Endothelial cell of hepatic sinusoid (primary cell): ENCODE results near the gene AHCYL2.
"Not testable (repeated sequence)": the region's sequence is repeated elsewhere in the genome, so short reads cannot be mapped to it uniquely, and the experiment has no call there.

Source experiments
- in situ Hi-C: cut with HindIII; loops from 2 replicates; pipeline ENCODE4 v1.10.0; 2017; ENCODE audit warnings: low sequenced_read_pairs

Gene AHCYL2

GRCh38 chr7:129405527-129405926 is 180.7 kb downstream of the AHCYL2 start:
- in situ Hi-C loops, result no loop called here

DNA sequence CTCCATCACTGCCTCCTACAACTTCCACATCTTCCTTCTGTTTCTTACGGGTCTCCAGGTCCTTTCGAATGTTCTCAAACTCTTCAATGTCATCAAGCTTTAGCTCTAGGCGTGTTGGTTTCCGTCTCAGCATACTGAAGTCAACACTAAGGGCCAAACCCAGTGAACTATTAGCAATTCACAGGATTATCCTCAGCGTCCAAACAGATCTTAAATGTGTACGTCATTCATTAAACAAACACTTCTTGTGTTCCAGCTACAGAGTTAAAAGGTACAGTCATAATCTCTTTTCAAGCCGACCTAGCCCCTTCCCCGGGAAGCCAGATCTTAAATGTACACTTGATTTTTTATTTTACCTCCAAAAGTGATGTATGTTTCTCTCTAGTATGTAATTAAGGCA is 185.4 kb downstream of the AHCYL2 start:
- in situ Hi-C loops, result not testable (repeated sequence)

- in situ Hi-C loops, result no loop called here
These were observed 187.7 kb downstream of the AHCYL2 start for GRCh38 chr7:129412501-129412900.

DNA sequence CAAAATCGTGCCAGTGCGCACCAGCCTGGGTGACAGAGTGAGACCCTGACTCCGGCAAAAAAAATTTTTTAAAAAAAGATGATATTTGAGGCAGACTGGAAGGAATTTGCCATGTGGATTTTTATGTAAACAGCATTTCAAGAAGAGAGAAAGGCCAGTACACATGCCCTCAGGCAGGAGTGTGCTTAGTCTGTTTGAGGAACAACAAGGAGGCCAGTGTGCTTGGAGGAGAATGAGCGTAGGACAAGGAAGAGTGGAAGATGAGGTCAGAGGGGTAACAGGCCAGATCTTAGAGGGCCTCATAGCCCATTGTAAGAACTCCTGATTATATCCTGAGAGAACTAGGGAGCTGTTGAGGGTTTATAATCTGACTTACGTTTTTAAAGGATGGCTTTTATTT is 192.2 kb downstream of the AHCYL2 start:
- in situ Hi-C loops, result no loop called here

GRCh38 chr7:129421717-129422250 is 197.0 kb downstream of the AHCYL2 start:
- in situ Hi-C loops, result no loop called here

DNA sequence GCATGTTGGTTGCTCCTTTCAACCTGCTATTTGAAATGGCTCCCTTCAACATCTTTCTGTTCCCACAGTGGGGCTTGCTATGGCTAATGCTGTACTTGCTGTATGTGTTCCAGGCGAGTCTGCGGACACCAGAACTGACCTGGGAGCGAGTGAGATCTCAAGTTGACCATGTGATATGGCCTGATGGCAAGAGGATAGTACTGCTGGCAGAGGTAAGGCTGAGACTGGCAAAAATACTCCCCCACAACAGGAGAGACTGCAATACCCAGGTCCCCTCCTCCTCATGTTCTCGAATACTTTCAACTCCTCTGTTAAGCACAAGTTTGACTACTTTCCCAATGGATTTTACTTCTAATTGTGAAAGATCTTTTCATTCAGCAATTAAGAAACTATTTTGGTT is 197.9 kb downstream of the AHCYL2 start:
- in situ Hi-C loops, result no loop called here

GRCh38 chr7:129423700-129424410 is 199.0 kb downstream of the AHCYL2 start:
- in situ Hi-C loops, result no loop called here

- in situ Hi-C loops, result no loop called here
These were observed 201.7 kb downstream of the AHCYL2 start for GRCh38 chr7:129426482-129426881.

DNA sequence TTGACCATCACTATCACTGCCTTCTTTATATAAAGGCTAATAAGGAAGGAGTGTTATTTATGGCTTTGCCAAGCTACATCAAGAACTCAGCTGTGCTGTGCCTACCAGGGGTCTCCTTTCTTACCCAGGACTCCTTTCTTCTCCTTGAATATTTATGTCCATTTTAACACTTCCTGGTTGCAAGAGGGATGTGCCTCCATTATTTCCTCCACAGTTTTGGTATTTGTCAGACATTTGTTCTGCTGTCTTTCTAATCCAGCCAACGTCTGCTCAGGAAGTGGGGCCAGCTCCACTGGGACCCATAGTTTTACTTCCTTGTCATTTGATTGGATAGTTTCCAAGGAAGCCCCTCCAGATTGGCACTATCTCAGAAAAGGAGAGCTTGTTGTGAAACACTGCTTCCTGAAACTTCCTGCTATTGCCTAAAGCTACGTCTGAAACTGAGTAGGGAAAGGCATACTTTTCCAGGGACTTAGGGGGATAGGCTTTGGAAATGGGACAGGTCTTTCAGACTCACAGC is 202.8 kb downstream of the AHCYL2 start:
- in situ Hi-C loops, result no loop called here

GRCh38 chr7:129431911-129432643 is 207.2 kb downstream of the AHCYL2 start:
- in situ Hi-C loops, result no loop called here

DNA sequence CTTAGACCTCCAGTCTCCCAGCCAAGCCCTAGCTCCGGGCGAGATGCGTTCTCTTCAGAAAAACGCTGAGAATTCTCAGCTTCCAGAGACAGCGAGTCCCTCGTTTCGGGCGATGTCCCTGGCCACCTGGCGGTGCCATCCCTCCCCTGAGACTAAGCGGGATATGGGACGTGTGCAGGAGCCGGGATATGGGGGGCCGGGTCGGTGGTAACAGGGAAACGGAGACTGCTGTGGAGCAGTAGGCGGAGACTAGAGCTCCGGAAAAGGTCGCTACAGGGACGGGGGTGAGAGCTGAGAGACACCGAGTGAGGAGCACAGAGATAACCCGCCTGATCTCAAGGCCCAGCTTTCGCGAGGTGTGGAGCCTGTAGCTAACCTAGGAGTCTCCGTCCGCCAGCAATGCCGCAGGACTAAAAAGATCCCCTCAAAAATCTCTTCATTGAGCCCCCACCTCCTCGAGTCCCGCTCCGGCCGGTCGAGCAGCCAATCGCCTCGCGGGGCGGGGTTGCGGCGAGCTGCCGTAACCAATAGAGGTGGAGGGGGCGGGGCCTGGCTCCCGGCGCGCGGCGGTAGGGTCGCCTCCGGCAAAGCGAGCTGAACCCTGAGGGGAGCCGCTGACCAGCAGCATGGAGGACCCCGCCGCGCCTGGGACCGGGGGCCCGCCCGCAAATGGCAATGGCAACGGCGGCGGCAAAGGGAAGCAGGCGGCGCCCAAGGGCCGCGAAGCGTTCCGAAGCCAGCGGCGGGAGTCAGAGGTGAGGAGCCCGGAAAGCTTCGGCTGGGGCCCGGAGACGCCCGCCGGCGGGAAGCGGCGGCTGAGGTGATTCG is 209.2 kb downstream of the AHCYL2 start, which contains the start of gene STRIP2:
Gene STRIP2, plus strand, starts transcription at position 586 of the 828 bp plus-strand sequence. Its CDS starts 41 bp downstream, at position 627.
- in situ Hi-C loops, result no loop called here

DNA sequence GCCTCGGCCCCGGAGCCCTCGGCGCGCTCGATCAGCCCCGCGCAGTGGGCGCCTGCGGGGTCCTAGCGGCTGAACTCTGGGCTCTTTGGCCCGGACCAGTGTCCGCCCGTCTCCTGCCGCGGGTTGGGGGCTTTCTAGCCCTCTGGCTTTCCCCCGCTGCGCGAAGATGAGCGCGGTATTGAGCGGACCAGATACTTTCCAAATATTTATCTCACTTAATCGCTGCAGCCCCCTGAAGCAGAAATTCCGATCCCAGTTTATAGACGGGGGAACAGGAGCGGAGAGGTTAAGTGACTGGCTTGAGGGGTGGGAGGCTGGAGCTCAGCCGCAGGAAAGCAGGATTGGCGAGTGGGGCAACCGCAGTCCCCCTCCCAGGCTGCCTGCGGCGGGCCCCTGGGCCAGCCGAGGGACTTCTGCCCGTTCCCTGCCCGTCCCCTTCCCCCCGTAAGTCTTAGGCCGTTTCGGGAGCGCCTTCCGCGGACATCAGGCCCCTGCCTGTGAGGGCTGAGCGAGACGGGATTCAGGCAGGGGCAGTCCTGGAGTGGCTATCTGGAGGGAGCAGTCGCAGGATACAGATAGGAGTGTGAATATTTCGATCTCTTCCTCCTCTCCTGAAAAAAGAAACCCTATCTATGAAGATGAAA is 210.0 kb downstream of the AHCYL2 start:
- in situ Hi-C loops, result no loop called here

- in situ Hi-C loops, result no loop called here
These were observed 210.6 kb downstream of the AHCYL2 start for GRCh38 chr7:129435414-129435829.

GRCh38 chr7:129436335-129436923 is 211.6 kb downstream of the AHCYL2 start:
- in situ Hi-C loops, result no loop called here

DNA sequence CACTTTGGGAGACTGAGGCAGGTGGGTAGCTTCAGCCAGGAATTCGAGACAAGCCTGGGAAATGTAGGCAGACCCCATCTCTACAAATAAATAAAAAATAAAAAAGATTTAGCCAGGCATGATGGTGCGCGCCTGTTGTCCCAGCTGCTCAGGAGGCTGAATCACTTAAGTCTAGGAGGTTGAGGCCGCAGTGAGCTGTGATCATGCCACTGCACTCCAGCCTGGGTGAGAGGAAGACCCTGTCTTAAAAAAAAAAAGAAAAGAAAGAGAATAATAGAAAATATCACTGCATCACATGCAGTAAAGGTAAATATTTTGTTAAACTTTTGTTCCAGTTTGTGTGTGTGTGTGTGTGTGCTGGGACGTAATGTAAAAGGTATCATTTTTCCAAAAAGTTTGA is 212.4 kb downstream of the AHCYL2 start:
- in situ Hi-C loops, result no loop called here

GRCh38 chr7:129438281-129438838 is 213.5 kb downstream of the AHCYL2 start:
- in situ Hi-C loops, result no loop called here

GRCh38 chr7:129438839-129439651 is 214.2 kb downstream of the AHCYL2 start:
- in situ Hi-C loops, result no loop called here

DNA sequence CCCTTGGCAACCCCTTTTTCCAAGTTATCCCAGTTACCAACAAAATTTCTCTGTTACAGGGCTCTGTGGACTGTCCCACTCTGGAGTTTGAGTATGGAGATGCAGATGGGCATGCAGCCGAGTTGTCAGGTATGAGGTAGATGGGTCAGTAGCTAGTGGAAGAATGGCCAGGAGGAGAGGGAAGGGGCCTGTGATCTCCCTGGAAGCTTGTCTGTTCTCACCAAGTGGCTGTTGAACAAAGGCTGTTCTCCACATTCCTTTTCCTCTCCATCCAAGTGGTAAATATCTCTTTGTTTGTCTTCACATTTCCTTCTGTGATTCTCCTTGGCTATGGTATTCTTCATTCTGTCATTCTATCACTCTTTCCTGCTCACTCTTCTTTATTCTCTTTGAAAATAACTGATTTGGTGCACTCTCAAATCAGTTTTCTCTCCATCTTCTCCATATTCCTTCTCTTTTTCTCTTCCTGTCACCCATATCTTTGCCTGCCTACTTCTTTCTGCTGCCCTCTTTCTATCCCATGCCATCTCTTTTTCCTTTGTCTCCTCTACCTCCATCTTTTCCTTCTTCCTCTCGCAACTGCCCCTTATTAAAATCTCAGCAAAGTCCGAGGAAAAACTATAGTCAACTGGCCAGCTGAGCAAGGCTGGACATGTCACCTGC is 215.3 kb downstream of the AHCYL2 start:
- in situ Hi-C loops, result no loop called here
